Activated CD8-positive, alpha-beta T cell treated with anti-CD3 and anti-CD28 coated beads for 36 hours (primary cell): ENCODE results near the gene MTRFR. TPM values are rescaled to one million over a fixed set of nuclear protein-coding genes. Genes with fewer than 3 reads are reported as not detected.

Experiments
- ATAC-seq: fragments of 200-7000 bp; cut with Tn5 transposase; one replicate; pipeline ENCODE4 v1.10.0; 2021; ENCODE audit warnings: mild to moderate bottlenecking, moderate library complexity
- CTCF ChIA-PET: fragments of 350-600 bp; sonication (Branson Sonifier 250); formaldehyde crosslinking; loops from one replicate; lab custom pipeline; 2021; ENCODE audit warnings: antibody characterized with exemption; lab: Charles Lee
- POLR2A ChIA-PET: fragments of 350-600 bp; sonication (Branson Sonifier 250); formaldehyde crosslinking; loops from one replicate; lab custom pipeline; 2021; ENCODE audit warnings: antibody characterized with exemption; lab: Charles Lee
- DNase-seq: peaks from one replicate; pipeline ENCODE4 v3.0.0-alpha.2; 2020
- H3K27ac Mint-ChIP-seq: one replicate; pipeline ENCODE4 v1.8.0; 2021; ENCODE audit warnings: mild to moderate bottlenecking, mixed read lengths
- H3K27me3 Mint-ChIP-seq: one replicate; pipeline ENCODE4 v1.8.0; 2021; ENCODE audit warnings: mixed read lengths
- H3K36me3 Mint-ChIP-seq: one replicate; pipeline ENCODE4 v1.8.0; 2021; ENCODE audit warnings: low read depth, mixed read lengths
- H3K4me1 Mint-ChIP-seq: one replicate; pipeline ENCODE4 v1.8.0; 2021; ENCODE audit warnings: low read depth, mixed read lengths
- H3K4me3 Mint-ChIP-seq: one replicate; pipeline ENCODE4 v1.8.0; 2021; ENCODE audit warnings: mild to moderate bottlenecking, moderate library complexity, mixed read lengths
- H3K9me3 Mint-ChIP-seq: one replicate; pipeline ENCODE4 v1.8.0; 2021; ENCODE audit warnings: mixed read lengths
- intact Hi-C: fragments of 100-400 bp; cut with micrococcal nuclease; formaldehyde crosslinking; loops from one replicate; pipeline ENCODE4 v1.10.0; 2022
- total RNA-seq, 2 experiments: library from RNA; stranded (reverse); gene quantifications; one replicate each; pipeline ENCODE4 v1.2.3, GENCODE V29; 2021
- TF ChIP-seq, protein P1 (sequence below): fragments of 200-600 bp; IDR thresholded peaks from one replicate; pipeline ENCODE4 v1.8.0; 2022; ENCODE audit warnings: antibody characterized with exemption, mild to moderate bottlenecking

The MTRFR gene
- total RNA-seq, 2 experiments from 2014 or later = 28.1 to 31.0 TPM

DNA sequence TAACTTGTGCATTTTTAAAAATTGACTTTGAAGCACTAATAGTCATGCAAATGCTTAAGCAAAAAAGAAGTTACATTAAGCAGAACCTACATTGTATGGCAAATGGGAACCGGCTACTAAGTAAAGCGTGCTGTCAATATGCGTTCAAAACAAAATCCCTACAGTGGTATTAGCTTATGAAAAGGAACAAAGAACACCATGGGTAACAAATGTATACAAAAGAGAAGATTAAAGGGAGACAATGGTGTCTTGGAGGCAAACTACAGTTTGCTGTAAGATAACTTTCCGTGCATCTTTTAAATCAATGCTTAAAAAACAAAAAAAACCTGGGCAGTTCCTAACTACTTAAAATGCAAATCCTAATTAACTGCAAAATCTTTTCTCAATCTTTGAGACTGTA, 28.0 kb downstream of the MTRFR start:
- ATAC-seq (no peak), DNase-seq (no peak)
- Mint-ChIP-seq H3K36me3 (peaks cover 42% of the 10 kb centered on the region), H3K4me1 (peaks cover 6% of the 10 kb centered on the region), H3K9me3 (no peaks in the 10 kb centered on the region), H3K27ac (no peak overlapping the region), H3K4me3 (no peak overlapping the region), H3K27me3 (no peaks in the 10 kb centered on the region)
- TF ChIP-seq, protein P1, sequence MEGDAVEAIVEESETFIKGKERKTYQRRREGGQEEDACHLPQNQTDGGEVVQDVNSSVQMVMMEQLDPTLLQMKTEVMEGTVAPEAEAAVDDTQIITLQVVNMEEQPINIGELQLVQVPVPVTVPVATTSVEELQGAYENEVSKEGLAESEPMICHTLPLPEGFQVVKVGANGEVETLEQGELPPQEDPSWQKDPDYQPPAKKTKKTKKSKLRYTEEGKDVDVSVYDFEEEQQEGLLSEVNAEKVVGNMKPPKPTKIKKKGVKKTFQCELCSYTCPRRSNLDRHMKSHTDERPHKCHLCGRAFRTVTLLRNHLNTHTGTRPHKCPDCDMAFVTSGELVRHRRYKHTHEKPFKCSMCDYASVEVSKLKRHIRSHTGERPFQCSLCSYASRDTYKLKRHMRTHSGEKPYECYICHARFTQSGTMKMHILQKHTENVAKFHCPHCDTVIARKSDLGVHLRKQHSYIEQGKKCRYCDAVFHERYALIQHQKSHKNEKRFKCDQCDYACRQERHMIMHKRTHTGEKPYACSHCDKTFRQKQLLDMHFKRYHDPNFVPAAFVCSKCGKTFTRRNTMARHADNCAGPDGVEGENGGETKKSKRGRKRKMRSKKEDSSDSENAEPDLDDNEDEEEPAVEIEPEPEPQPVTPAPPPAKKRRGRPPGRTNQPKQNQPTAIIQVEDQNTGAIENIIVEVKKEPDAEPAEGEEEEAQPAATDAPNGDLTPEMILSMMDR = no peak
- CTCF ChIA-PET = interaction anchor here (0.8 kb wide), 1 partner anchor 24 kb away, joined by 3 read pairs; no protein-coding TSS in a partner anchor
- intact Hi-C loops = no loop called here
- POLR2A ChIA-PET = interaction anchor here (1.2 kb wide), 1 partner anchor 19 kb away, joined by 3 read pairs; no protein-coding TSS in a partner anchor

DNA sequence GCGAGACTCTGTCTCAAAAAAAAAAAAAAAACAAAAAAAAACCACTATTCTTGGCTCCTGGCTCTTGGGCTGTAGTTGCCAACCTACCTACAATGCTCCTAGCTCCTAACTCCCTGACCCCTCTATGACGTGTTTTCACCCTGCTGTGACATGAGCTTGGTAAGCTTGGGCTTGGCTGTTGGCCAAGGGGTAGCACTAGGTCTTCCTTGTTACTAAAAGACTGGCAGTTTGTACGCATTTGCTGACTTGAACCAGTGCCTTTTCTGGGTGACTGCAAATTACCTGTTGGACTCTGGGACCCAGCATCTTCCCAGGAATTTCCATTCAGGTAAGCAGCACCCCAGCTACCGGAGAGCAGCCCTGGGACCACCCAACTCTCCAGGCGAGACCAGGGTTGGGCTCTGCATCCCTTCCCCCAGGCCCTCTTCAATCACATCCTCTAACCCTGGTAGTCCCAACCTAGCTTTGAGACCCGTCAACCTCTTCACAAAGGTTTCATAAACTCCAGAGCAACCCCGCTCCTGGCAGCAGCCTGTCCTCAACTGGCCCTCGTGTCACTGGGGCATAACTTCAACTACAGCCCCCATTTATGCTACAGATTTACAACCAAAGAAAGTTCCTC, 30.1 kb downstream of the MTRFR start:
- POLR2A ChIA-PET = no interaction called here
- intact Hi-C loops = no loop called here

DNA sequence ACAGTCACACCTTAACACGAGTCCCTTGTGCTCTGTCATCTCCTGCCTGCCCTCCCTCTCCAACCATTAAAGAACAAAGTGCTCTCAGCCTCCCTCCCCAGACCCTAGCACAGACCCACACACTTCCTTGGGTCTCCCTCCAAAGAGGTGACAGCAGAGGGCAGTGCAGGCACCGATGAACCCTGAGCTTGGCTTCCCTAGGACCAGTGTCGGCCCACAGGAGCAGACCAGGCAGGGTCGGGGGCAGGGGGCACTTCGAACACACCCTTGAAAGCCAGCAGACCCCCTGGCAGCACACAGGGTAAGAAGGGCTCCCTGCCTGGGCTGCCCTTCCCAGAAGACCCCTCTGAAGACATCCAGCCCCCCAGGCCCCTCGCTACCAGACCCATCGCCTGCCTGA, 31.4 kb downstream of the MTRFR start:
- ChIA-PET CTCF (no interaction called here), POLR2A (interaction anchor here (0.6 kb wide), 1 partner anchor 128 kb away, joined by 3 read pairs; no protein-coding TSS in a partner anchor)
- peaks cover 11% of the 10 kb centered on the region for H3K4me1 Mint-ChIP-seq

More for the DNA sequence above, 30.1 kb downstream of the MTRFR start:
- ATAC-seq (no peak), DNase-seq (no peak)
- TF ChIP-seq, protein P1 = no peak
- Mint-ChIP-seq H3K9me3 (no peaks in the 10 kb centered on the region), H3K4me1 (peaks cover 8% of the 10 kb centered on the region), H3K27ac (no peak overlapping the region), H3K36me3 (peaks cover 33% of the 10 kb centered on the region), H3K27me3 (no peaks in the 10 kb centered on the region), H3K4me3 (no peak overlapping the region)
- CTCF ChIA-PET = no interaction called here

DNA sequence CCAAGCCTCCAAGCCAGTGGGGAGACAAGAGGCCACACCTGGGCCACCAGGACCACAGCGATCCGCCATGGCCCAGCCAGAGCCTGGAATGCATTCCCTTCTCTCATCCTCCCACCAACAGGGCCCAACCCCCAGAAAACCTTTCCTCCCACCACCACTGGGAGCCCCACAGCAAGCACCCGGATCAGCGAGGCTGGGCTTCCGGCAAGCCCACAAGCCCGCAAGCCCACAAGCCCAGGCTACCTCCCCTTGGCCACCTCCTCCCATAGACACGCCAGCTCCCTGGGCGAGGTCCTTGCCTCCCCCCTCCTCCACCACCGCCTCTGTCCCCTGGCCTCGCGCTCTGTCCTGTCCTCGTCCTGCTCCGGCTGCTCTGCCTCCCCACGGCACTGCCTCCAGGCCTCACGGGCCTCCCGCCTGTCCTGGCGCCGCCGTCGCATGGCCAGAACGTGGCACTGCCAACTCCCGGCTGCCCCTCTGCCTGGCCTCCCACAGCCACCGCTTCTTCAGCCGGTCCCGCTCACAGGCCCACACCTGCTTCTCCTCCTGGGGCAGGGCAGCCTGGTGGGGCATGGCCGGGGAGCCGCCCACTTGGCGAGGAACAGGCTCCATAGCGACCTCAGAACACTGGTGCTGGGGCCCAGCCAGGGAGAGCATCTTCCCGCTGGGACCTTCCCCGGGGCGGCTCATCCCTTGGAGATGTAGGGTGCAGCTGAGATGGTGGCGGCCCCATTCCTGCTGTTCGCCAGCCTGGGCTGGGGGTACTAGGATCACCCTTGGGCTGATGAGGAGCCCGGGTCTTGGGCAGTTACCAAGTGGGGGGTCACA, 32.8 kb downstream of the MTRFR start:
- intact Hi-C loops = no loop called here
- Mint-ChIP-seq H3K9me3 (no peaks in the 10 kb centered on the region), H3K36me3 (peaks cover 24% of the 10 kb centered on the region), H3K4me3 (no peak overlapping the region), H3K4me1 (peaks cover 16% of the 10 kb centered on the region), H3K27ac (no peak overlapping the region), H3K27me3 (no peaks in the 10 kb centered on the region)
- ChIA-PET POLR2A (interaction anchor here (0.7 to 0.9 kb wide), 2 partner anchors 32 to 33 kb away, joined by 3 to 5 read pairs; partner anchors contain the start of genes MPHOSPH9 and MTRFR), CTCF (interaction anchor here (1.6 to 2.3 kb wide), 2 partner anchors 28 to 316 kb away, joined by 6 to 10 read pairs; no protein-coding TSS in a partner anchor)
- ATAC-seq = no peak
- TF ChIP-seq, protein P1 = no peak
- DNase-seq = no peak

More for the DNA sequence above, 31.4 kb downstream of the MTRFR start:
- no peaks in the 10 kb centered on the region for H3K27me3 Mint-ChIP-seq
- no peak overlapping the region for H3K4me3 Mint-ChIP-seq
- ATAC-seq (no peak), DNase-seq (peak; percentile 34)
- intact Hi-C loops = no loop called here
- peak overlapping the region; percentile 9 for H3K27ac Mint-ChIP-seq
- TF ChIP-seq, protein P1 = no peak
- H3K9me3 Mint-ChIP-seq = no peaks in the 10 kb centered on the region
- peaks cover 31% of the 10 kb centered on the region for H3K36me3 Mint-ChIP-seq
